Upper lobe of right lung (tissue), 1 donor: ENCODE measurements around the gene RETREG2. TPM values are rescaled to one million over a fixed set of nuclear protein-coding genes. Genes with fewer than 3 reads are reported as not detected.

Experiments
- ATAC-seq: fragments of 200-7000 bp; cut with Tn5 transposase; one replicate; pipeline ENCODE4 v1.9.1; 2020; ENCODE audit warnings: mild to moderate bottlenecking, moderate library complexity
- DNase-seq: peaks from one replicate; pipeline ENCODE4 v3.0.0-alpha.2; 2020
- H3K27ac ChIP-seq: fragments of 200-600 bp; one replicate; pipeline ENCODE4 v1.8.0; 2022
- H3K27me3 ChIP-seq: fragments of 200-600 bp; one replicate; pipeline ENCODE4 v1.8.0; 2022; ENCODE audit warnings: mild to moderate bottlenecking
- H3K36me3 ChIP-seq: fragments of 200-600 bp; one replicate; pipeline ENCODE4 v1.8.0; 2022
- H3K4me1 ChIP-seq: fragments of 200-600 bp; one replicate; pipeline ENCODE4 v1.8.0; 2022
- H3K4me3 ChIP-seq: fragments of 200-600 bp; one replicate; pipeline ENCODE4 v1.8.0; 2022; ENCODE audit warnings: mild to moderate bottlenecking
- H3K9me3 ChIP-seq: fragments of 200-600 bp; one replicate; pipeline ENCODE4 v1.8.0; 2022
- CTCF ChIP-seq: fragments of 200-600 bp; IDR thresholded peaks from one replicate; pipeline ENCODE4 v1.8.0; 2022; ENCODE audit warnings: antibody characterized with exemption
- intact Hi-C: fragments of 100-400 bp; cut with DNase I; formaldehyde crosslinking; loops from one replicate; pipeline ENCODE4 v1.11.0; 2022
- total RNA-seq: library from RNA; stranded (reverse); fragmentation: NEBNext Ultra II Directional; extraction: Animal tissue kit (Norgen Biotek cat#: 25700); gene quantifications from one replicate; pipeline ENCODE4 v1.2.1, GENCODE V29; 2021
- donor health status: DM: no; HTN: yes; CAD: no; lungs with severe emphysema.

RETREG2 gene
- total RNA-seq, 1 donor from 2014 or later = 79.8 TPM

GRCh38 chr2:219210196-219210885 is 32.3 kb downstream of the RETREG2 start:
- peaks cover 50% of the 10 kb centered on the region for H3K36me3 ChIP-seq
- peaks cover 18% of the 10 kb centered on the region for H3K4me1 ChIP-seq
- H3K27ac ChIP-seq = no peak overlapping the region
- H3K9me3 ChIP-seq = no peaks in the 10 kb centered on the region
- intact Hi-C loops = no loop called here
- DNase-seq = no peak
- no peaks in the 10 kb centered on the region for H3K27me3 ChIP-seq
- no peak for ATAC-seq
- H3K4me3 ChIP-seq = no peak overlapping the region
- TF ChIP-seq CTCF = no peak

- H3K27me3 ChIP-seq = no peaks in the 10 kb centered on the region
- TF ChIP-seq CTCF = no peak
- DNase-seq (no peak), ATAC-seq (no peak)
- H3K9me3 ChIP-seq = no peaks in the 10 kb centered on the region
- no peak overlapping the region for H3K27ac ChIP-seq
- intact Hi-C loops = no loop called here
- no peak overlapping the region for H3K4me3 ChIP-seq
- peaks cover 16% of the 10 kb centered on the region for H3K4me1 ChIP-seq
- H3K36me3 ChIP-seq = peaks cover 55% of the 10 kb centered on the region
Measured at GRCh38 chr2:219210886-219211362, 32.8 kb downstream of the RETREG2 start.

GRCh38 chr2:219213026-219213415 is 34.9 kb downstream of the RETREG2 start:
- no peak for ATAC-seq
- peaks cover 55% of the 10 kb centered on the region for H3K36me3 ChIP-seq
- intact Hi-C loops = no loop called here

GRCh38 chr2:219213486-219214071 is 35.5 kb downstream of the RETREG2 start:
- ATAC-seq (no peak), DNase-seq (no peak)
- Histone ChIP-seq H3K27me3 (no peaks in the 10 kb centered on the region), H3K4me3 (no peak overlapping the region), H3K36me3 (peaks cover 50% of the 10 kb centered on the region), H3K9me3 (no peaks in the 10 kb centered on the region), H3K4me1 (peaks cover 10% of the 10 kb centered on the region), H3K27ac (no peak overlapping the region)
- TF ChIP-seq CTCF = no peak
- intact Hi-C loops = no loop called here

More at GRCh38 chr2:219213026-219213415, 34.9 kb downstream of the RETREG2 start:
- Histone ChIP-seq H3K27ac (no peak overlapping the region), H3K9me3 (no peaks in the 10 kb centered on the region), H3K4me1 (peaks cover 12% of the 10 kb centered on the region), H3K4me3 (no peak overlapping the region), H3K27me3 (no peaks in the 10 kb centered on the region)
- DNase-seq = no peak
- TF ChIP-seq CTCF = no peak

DNA sequence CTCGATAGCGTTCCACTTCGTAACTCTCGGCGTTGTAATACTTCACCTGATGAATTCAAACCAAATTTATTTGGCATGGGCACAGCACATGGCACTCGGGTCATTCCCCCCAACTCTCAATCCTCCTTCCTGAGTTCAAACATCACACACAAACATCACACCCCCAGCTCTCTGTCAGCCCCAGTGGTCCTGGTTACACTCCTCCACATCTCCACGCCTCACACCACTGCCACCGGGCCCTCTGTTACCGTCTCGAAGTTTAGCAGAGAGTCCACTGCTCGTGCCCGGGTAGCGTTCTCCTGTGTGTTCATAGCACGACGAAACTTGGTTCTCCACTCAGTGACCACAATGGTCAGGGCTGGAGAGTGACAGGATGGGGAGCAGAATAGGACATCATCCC is 36.1 kb downstream of the RETREG2 start:
- no peak for DNase-seq
- no peaks in the 10 kb centered on the region for H3K27me3 ChIP-seq
- peaks cover 12% of the 10 kb centered on the region for H3K4me1 ChIP-seq
- intact Hi-C loops = no loop called here
- H3K36me3 ChIP-seq = peaks cover 45% of the 10 kb centered on the region
- no peak overlapping the region for H3K27ac ChIP-seq
- H3K4me3 ChIP-seq = no peak overlapping the region
- no peaks in the 10 kb centered on the region for H3K9me3 ChIP-seq
- TF ChIP-seq CTCF = no peak
- no peak for ATAC-seq
